PC-9 (cell line): ENCODE data around the gene CUL9. TPM values are rescaled to one million over a fixed set of nuclear protein-coding genes. Genes with fewer than 3 reads are reported as not detected.

Experiments
- BruUV-seq: library from RNA; stranded (reverse); fragments of 400-500 nt; replicated peaks from 2 replicates; lab custom pipeline; 2021; lab: Mats Ljungman, UMichigan
- CTCF ChIA-PET: fragments of 300-600 bp; sonication (Branson Sonifier 250); formaldehyde crosslinking; loops from one replicate; lab custom pipeline; 2022; ENCODE audit warnings: antibody characterized with exemption; lab: Charles Lee
- POLR2A ChIA-PET: fragments of 300-600 bp; sonication (Branson Sonifier 250); formaldehyde crosslinking; loops from one replicate; lab custom pipeline; 2022; ENCODE audit warnings: antibody characterized with exemption; ENCODE audit not compliant: unreplicated experiment; lab: Charles Lee
- DNase-seq, 2 experiments: peaks; one replicate each; pipeline versions ENCODE4 v3.0.0 to v3.0.0-alpha.2; 2015 to 2022; ENCODE audit warnings: mixed read lengths in 1 of 2
- H2AFZ ChIP-seq: fragments of 200-600 bp; sonication (generic); 2 replicates; pipeline ENCODE4 v1.8.1; 2017; ENCODE audit warnings: antibody characterized with exemption
- H3F3A ChIP-seq: fragments of 200-600 bp; sonication (generic); 2 replicates; pipeline ENCODE4 v1.8.1; 2017; ENCODE audit warnings: antibody characterized with exemption, mild to moderate bottlenecking, low read depth; ENCODE audit not compliant: insufficient read depth
- H3K27ac ChIP-seq: fragments of 200-600 bp; sonication (generic); 2 replicates; pipeline ENCODE4 v1.6.1; 2016; ENCODE audit warnings: mixed run types
- H3K27me3 ChIP-seq: fragments of 200-600 bp; sonication (generic); 2 replicates; pipeline ENCODE4 v1.6.1; 2016; ENCODE audit warnings: low read depth, mixed run types; ENCODE audit not compliant: insufficient read depth
- H3K36me3 ChIP-seq: fragments of 200-600 bp; sonication (generic); 2 replicates; pipeline ENCODE4 v1.6.1; 2016; ENCODE audit warnings: low read depth, mixed run types
- H3K4me1 ChIP-seq: fragments of 200-600 bp; sonication (generic); replicated peaks from 2 replicates; pipeline ENCODE4 v1.6.1; 2016; ENCODE audit warnings: mixed run types; ENCODE audit not compliant: insufficient read depth
- H3K4me2 ChIP-seq: fragments of 200-600 bp; sonication (generic); 2 replicates; pipeline ENCODE4 v1.6.1; 2017; ENCODE audit warnings: mixed run types
- H3K4me3 ChIP-seq: fragments of 200-600 bp; sonication (generic); 2 replicates; pipeline ENCODE4 v1.6.1; 2016; ENCODE audit warnings: mixed run types
- H3K79me2 ChIP-seq: fragments of 200-600 bp; sonication (generic); 2 replicates; pipeline ENCODE4 v1.6.1; 2017; ENCODE audit warnings: low read depth, mixed run types
- H3K9me2 ChIP-seq: fragments of 200-600 bp; sonication (generic); 2 replicates; pipeline ENCODE4 v1.8.1; 2017; ENCODE audit warnings: mild to moderate bottlenecking; ENCODE audit not compliant: insufficient read depth
- H3K9me3 ChIP-seq: fragments of 200-600 bp; sonication (generic); 2 replicates; pipeline ENCODE4 v1.8.1; 2016; ENCODE audit warnings: low read depth; ENCODE audit not compliant: insufficient read depth
- H4K20me1 ChIP-seq: fragments of 200-600 bp; sonication (generic); 2 replicates; pipeline ENCODE4 v1.8.1; 2017; ENCODE audit not compliant: insufficient read depth
- CTCF ChIP-seq: fragments of 200-600 bp; sonication (generic); conservative IDR thresholded peaks from 2 replicates; pipeline ENCODE4 v1.6.1; 2017; ENCODE audit warnings: mixed run types, antibody characterized with exemption, mild to moderate bottlenecking, moderate library complexity
- EZH2 ChIP-seq: fragments of 200-600 bp; sonication (generic); IDR thresholded peaks from 2 replicates; pipeline ENCODE4 v1.8.0; 2017; ENCODE audit warnings: antibody characterized with exemption, low read depth
- intact Hi-C: fragments of 100-400 bp; cut with micrococcal nuclease; formaldehyde crosslinking; loops from one replicate; pipeline ENCODE4 v1.10.0; 2022; ENCODE audit not compliant: unreplicated experiment
- total RNA-seq: library from RNA; stranded (reverse); gene quantifications from 2 replicates; pipeline ENCODE4 v1.2.3, GENCODE V29; 2021

The CUL9 gene
- total RNA-seq, 1 experiment from 2014 or later = 52.8 TPM

- intact Hi-C loops = no loop called here
- Histone ChIP-seq H3K4me3 (no peak overlapping the region), H3K79me2 (no peaks in the 10 kb centered on the region), H3K4me2 (no peak overlapping the region), H4K20me1 (no peaks in the 10 kb centered on the region), H3K9me2 (no peaks in the 10 kb centered on the region), H3K27me3 (no peaks in the 10 kb centered on the region), H3K36me3 (no peaks in the 10 kb centered on the region), H3F3A (no peaks in the 10 kb centered on the region), H2AFZ (no peak overlapping the region; the same call in 1 of the 2 replicates), H3K4me1 (0 out of 2 replicates have a peak, but pooled peaks cover 9% of the 10 kb centered on the region), H3K9me3 (no peaks in the 10 kb centered on the region), H3K27ac (no peak overlapping the region)
- CTCF ChIA-PET = interaction anchor here (0.5 kb wide), 1 partner anchor 68 kb away, joined by 14 read pairs; no protein-coding TSS in a partner anchor
- TF ChIP-seq CTCF (no peak), EZH2 (no peak)
- DNase-seq = no peak
- POLR2A ChIA-PET = no interaction called here
- BruUV-seq = no TSS peak
Measured at GRCh38 chr6:43231735-43232450, 49.9 kb downstream of the CUL9 start.

- Histone ChIP-seq H3F3A (no peaks in the 10 kb centered on the region), H4K20me1 (no peaks in the 10 kb centered on the region), H3K27me3 (peaks cover 24% of the 10 kb centered on the region), H2AFZ (no peak overlapping the region), H3K4me2 (no peak overlapping the region), H3K36me3 (no peaks in the 10 kb centered on the region), H3K4me3 (no peak overlapping the region), H3K79me2 (no peaks in the 10 kb centered on the region), H3K9me3 (peaks cover 3% of the 10 kb centered on the region; the same call in 1 of the 2 replicates), H3K4me1 (no peaks in the 10 kb centered on the region), H3K27ac (no peak overlapping the region), H3K9me2 (no peaks in the 10 kb centered on the region)
- no peak for TF ChIP-seq EZH2
- BruUV-seq = no TSS peak
- intact Hi-C loops = no loop called here
- DNase-seq = no peak
- ChIA-PET POLR2A (no interaction called here), CTCF (no interaction called here)
Measured at GRCh38 chr6:43235841-43236240, 53.8 kb downstream of the CUL9 start.

- ChIA-PET CTCF (interaction anchor here (0.6 to 0.7 kb wide), 2 partner anchors 33 to 219 kb away, joined by 3 to 7 read pairs; no protein-coding TSS in a partner anchor), POLR2A (no interaction called here)
- BruUV-seq = no TSS peak
- H3F3A ChIP-seq = no peaks in the 10 kb centered on the region
- H2AFZ ChIP-seq = no peak overlapping the region
- H3K4me3 ChIP-seq = no peak overlapping the region
- H4K20me1 ChIP-seq = no peaks in the 10 kb centered on the region
- TF ChIP-seq CTCF (no peak), EZH2 (no peak)
- no peak overlapping the region for H3K4me2 ChIP-seq
- H3K4me1 ChIP-seq = no peaks in the 10 kb centered on the region
- intact Hi-C loops = no loop called here
- H3K9me3 ChIP-seq = peaks cover 3% of the 10 kb centered on the region; the same call in 1 of the 2 replicates
- H3K36me3 ChIP-seq = no peaks in the 10 kb centered on the region
- H3K9me2 ChIP-seq = no peaks in the 10 kb centered on the region
- peaks cover 52% of the 10 kb centered on the region for H3K27me3 ChIP-seq
- no peak overlapping the region for H3K27ac ChIP-seq
- no peaks in the 10 kb centered on the region for H3K79me2 ChIP-seq
- DNase-seq = no peak
Measured at GRCh38 chr6:43239054-43239453, 57.1 kb downstream of the CUL9 start.
